Measurements from ENCODE around the gene RNF213. TPM values are rescaled to one million over a fixed set of nuclear protein-coding genes. Genes with fewer than 3 reads are reported as not detected.

Gene RNF213
- total and polyA plus RNA-seq, 7 donors: 7.8 to 138 (median 50.4) TPM

DNA sequence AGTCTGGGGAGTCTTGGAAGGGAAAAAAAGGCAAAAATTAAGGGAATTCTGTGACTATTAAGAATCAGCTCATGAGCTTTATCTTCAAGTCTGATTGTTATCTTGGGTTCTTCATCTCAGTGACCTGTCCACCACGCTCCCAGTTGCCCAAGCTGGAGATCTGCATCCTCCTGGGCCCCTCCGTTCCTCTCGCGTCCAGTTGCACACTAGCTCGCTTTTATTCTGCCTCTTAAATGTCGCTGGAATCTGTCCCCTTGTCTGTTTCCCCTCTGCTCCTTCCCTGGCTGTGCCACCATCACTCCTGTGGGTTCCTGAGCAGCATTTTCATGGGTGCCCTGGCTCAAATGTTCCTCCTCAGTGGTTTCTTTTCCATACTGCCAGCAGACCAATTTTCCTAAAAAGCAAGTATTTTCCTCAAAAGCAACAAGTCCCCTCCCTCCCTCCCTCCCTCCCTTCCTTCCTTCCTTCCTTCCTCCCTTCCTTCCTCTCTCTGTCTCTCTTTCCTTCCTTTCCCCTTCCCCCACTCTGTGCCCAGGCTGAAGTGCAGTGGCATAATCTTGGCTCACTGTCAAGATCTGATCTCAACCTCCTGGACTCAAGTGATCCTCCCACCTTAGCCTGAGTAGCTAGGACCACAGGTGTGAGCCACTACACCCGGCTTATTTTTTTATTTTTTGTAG is 155.7 kb downstream of the RNF213 start:
- Histone ChIP-seq H3K9me3 (no peaks in the 10 kb centered on the region), H3K36me3 (peaks cover 0 to 35% (median 0%) of the 10 kb centered on the region in 4 donors), H3K27me3 (no peaks in the 10 kb centered on the region), H3K4me1 (peaks cover 0 to 39% (median 28%) of the 10 kb centered on the region in 4 donors), H3K27ac (no peak overlapping the region), H3K4me3 (peak overlapping the region in 3 of 4 donors; percentile 67 to 99 (median 74))
- no peak for DNase-seq
- intact Hi-C loops (cut with DNase I): no loop called here
- no peak for TF ChIP-seq POLR2A (IDR thresholded peaks at IDR 0.05)
- TF ChIP-seq, protein P1, sequence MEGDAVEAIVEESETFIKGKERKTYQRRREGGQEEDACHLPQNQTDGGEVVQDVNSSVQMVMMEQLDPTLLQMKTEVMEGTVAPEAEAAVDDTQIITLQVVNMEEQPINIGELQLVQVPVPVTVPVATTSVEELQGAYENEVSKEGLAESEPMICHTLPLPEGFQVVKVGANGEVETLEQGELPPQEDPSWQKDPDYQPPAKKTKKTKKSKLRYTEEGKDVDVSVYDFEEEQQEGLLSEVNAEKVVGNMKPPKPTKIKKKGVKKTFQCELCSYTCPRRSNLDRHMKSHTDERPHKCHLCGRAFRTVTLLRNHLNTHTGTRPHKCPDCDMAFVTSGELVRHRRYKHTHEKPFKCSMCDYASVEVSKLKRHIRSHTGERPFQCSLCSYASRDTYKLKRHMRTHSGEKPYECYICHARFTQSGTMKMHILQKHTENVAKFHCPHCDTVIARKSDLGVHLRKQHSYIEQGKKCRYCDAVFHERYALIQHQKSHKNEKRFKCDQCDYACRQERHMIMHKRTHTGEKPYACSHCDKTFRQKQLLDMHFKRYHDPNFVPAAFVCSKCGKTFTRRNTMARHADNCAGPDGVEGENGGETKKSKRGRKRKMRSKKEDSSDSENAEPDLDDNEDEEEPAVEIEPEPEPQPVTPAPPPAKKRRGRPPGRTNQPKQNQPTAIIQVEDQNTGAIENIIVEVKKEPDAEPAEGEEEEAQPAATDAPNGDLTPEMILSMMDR (IDR thresholded peaks at IDR 0.05): no peak
- TF ChIP-seq EP300 (IDR thresholded peaks at IDR 0.05): no peak
- no peak for TF ChIP-seq POLR2AphosphoS5 (IDR thresholded peaks at IDR 0.05)
- WGBS, 2 donors: 81 to 86% methylated on average over 7 of the region's 7 CpGs

DNA sequence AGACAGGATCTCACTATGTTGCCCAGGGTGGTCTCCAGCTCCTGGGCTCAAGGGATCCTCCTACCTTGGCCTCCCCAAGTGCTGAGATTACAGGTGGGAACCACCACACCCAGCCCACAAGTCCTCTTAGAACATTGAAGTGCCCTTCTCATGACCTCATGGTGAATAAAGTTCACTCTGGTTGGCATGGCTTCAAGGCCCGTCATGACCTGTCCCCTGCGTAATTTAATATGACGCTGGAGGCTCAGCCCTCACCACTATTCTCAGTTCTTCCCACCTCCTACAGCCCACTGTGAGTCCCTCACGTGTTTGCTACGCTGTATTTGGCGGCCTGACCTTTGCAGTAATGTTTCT is 156.3 kb downstream of the RNF213 start:
- Histone ChIP-seq H3K9me3 (no peaks in the 10 kb centered on the region), H3K4me1 (peaks cover 0 to 39% (median 28%) of the 10 kb centered on the region in 4 donors), H3K4me3 (no peak overlapping the region), H3K36me3 (peaks cover 0 to 35% (median 0%) of the 10 kb centered on the region in 4 donors), H3K27me3 (no peaks in the 10 kb centered on the region), H3K27ac (no peak overlapping the region)
- WGBS, 2 donors: 85 to 93% methylated on average over 6 of the region's 6 CpGs
- TF ChIP-seq POLR2AphosphoS5 (IDR thresholded peaks at IDR 0.05): no peak
- no peak for TF ChIP-seq EP300 (IDR thresholded peaks at IDR 0.05)
- TF ChIP-seq, protein P1 (IDR thresholded peaks at IDR 0.05): no peak
- TF ChIP-seq POLR2A (IDR thresholded peaks at IDR 0.05): no peak
- DNase-seq: no peak
- intact Hi-C loops (cut with DNase I): no loop called here

DNA sequence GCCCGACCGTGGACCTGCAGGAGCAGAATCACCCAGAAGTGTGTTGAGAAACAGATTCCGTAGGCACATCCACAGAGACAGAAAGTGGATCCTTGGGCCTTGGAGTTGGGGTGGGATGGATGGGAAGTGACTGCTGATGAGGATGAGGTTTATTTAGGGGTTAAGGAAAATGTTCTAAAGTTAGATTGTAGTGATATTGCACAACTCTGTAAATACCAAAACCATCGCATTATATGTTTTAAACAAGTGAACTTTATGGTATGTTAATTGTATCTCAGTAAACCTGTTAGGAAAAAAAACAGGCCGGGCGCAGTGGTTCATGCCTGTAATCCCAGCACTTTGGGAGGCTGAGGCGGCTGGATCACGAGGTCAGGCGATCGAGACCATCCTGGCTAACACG is 157.9 kb downstream of the RNF213 start:
- no peaks in the 10 kb centered on the region for H3K27me3 ChIP-seq
- 91 to 93% methylated on average over 11 of the region's 11 CpGs for WGBS, 2 donors
- DNase-seq: no peak
- H3K4me1 ChIP-seq: peaks cover 0 to 37% (median 26%) of the 10 kb centered on the region in 4 donors
- H3K27ac ChIP-seq: no peak overlapping the region
- TF ChIP-seq, protein P1 (IDR thresholded peaks at IDR 0.05): no peak
- TF ChIP-seq EP300 (IDR thresholded peaks at IDR 0.05): no peak
- no peak for TF ChIP-seq POLR2A (IDR thresholded peaks at IDR 0.05)
- no peak for TF ChIP-seq POLR2AphosphoS5 (IDR thresholded peaks at IDR 0.05)
- no peaks in the 10 kb centered on the region for H3K9me3 ChIP-seq
- peaks cover 0 to 35% (median 0%) of the 10 kb centered on the region in 4 donors for H3K36me3 ChIP-seq
- no peak overlapping the region for H3K4me3 ChIP-seq
- intact Hi-C loops (cut with DNase I): no loop called here

DNA sequence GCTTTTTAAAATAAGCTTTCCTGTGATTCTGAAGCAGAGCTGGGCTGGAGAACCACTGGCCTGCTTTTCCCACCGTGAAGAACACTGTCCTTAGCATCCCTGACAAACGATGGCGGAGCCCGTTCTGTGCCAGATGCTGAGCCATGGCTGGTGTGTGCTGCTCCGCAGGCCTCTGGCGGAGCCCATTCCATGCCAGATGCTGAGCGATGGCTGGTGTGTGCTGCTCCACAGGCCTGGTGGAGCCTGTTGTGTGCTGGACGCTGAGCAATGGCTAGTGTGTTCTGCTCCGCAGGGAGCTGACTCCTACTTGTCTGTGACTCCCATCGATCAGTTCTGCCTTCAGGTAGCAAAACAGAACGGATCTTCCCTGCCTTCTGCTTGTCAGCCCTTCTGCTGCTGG is 158.6 kb downstream of the RNF213 start:
- DNase-seq: no peak
- 91 to 92% methylated on average over 11 of the region's 11 CpGs for WGBS, 2 donors
- Histone ChIP-seq H3K4me3 (no peak overlapping the region), H3K27ac (no peak overlapping the region), H3K4me1 (peaks cover 0 to 30% (median 19%) of the 10 kb centered on the region in 4 donors), H3K9me3 (no peaks in the 10 kb centered on the region), H3K27me3 (no peaks in the 10 kb centered on the region), H3K36me3 (peaks cover 0 to 35% (median 0%) of the 10 kb centered on the region in 4 donors)
- intact Hi-C loops (cut with DNase I): no loop called here
- no peak for TF ChIP-seq POLR2A (IDR thresholded peaks at IDR 0.05)
- TF ChIP-seq, protein P1 (IDR thresholded peaks at IDR 0.05): no peak
- no peak for TF ChIP-seq EP300 (IDR thresholded peaks at IDR 0.05)
- no peak for TF ChIP-seq POLR2AphosphoS5 (IDR thresholded peaks at IDR 0.05)
